ENCODE measurements around the gene TPSG1.

TPSG1 gene

GRCh38 chr16:1217526-1217925 is 7.5 kb downstream of the TPSG1 start:
- DNase-seq (ENCODE audit: low read depth) = no peak
- H3K4me3 ChIP-seq (ENCODE audit: low read depth, low read length) = no peak overlapping the region
- no peak for TF ChIP-seq MYC (IDR thresholded peaks at IDR 0.05; ENCODE audit: low read depth, low read length)
- no peak for TF ChIP-seq MAX (IDR thresholded peaks at IDR 0.05; ENCODE audit: low read depth, low read length)
- TF ChIP-seq POLR2A (IDR thresholded peaks at IDR 0.05; ENCODE audit: extremely low read depth, insufficient read length) = no peak
- TF ChIP-seq CTCF (IDR thresholded peaks at IDR 0.05; ENCODE audit: low read depth, low read length) = no peak

GRCh38 chr16:1216681-1217400 is 8.2 kb downstream of the TPSG1 start:
- no peak overlapping the region for H3K4me3 ChIP-seq (ENCODE audit: low read depth, low read length)
- TF ChIP-seq CTCF (IDR thresholded peaks at IDR 0.05; ENCODE audit: low read depth, low read length) (no peak), POLR2A (IDR thresholded peaks at IDR 0.05; ENCODE audit: extremely low read depth, insufficient read length) (no peak), MAX (IDR thresholded peaks at IDR 0.05; ENCODE audit: low read depth, low read length) (no peak), MYC (IDR thresholded peaks at IDR 0.05; ENCODE audit: low read depth, low read length) (no peak)
- DNase-seq (ENCODE audit: low read depth) = no peak

GRCh38 chr16:1216296-1216619 is 8.8 kb downstream of the TPSG1 start:
- no peak for TF ChIP-seq MYC (IDR thresholded peaks at IDR 0.05; ENCODE audit: low read depth, low read length)
- TF ChIP-seq MAX (IDR thresholded peaks at IDR 0.05; ENCODE audit: low read depth, low read length) = no peak
- TF ChIP-seq POLR2A (IDR thresholded peaks at IDR 0.05; ENCODE audit: extremely low read depth, insufficient read length) = no peak
- no peak for TF ChIP-seq CTCF (IDR thresholded peaks at IDR 0.05; ENCODE audit: low read depth, low read length)
- H3K4me3 ChIP-seq (ENCODE audit: low read depth, low read length) = no peak overlapping the region

GRCh38 chr16:1215574-1216295 is 9.3 kb downstream of the TPSG1 start:
- DNase-seq (ENCODE audit: low read depth) = no peak
- no peak for TF ChIP-seq CTCF (IDR thresholded peaks at IDR 0.05; ENCODE audit: low read depth, low read length)
- no peak for TF ChIP-seq MAX (IDR thresholded peaks at IDR 0.05; ENCODE audit: low read depth, low read length)
- no peak for TF ChIP-seq POLR2A (IDR thresholded peaks at IDR 0.05; ENCODE audit: extremely low read depth, insufficient read length)
- TF ChIP-seq MYC (IDR thresholded peaks at IDR 0.05; ENCODE audit: low read depth, low read length) = no peak
- H3K4me3 ChIP-seq (ENCODE audit: low read depth, low read length) = no peak overlapping the region

More at GRCh38 chr16:1216296-1216619, 8.8 kb downstream of the TPSG1 start:
- DNase-seq (ENCODE audit: low read depth) = no peak

- TF ChIP-seq CTCF (IDR thresholded peaks at IDR 0.05; ENCODE audit: low read depth, low read length) (no peak), MYC (IDR thresholded peaks at IDR 0.05; ENCODE audit: low read depth, low read length) (no peak), POLR2A (IDR thresholded peaks at IDR 0.05; ENCODE audit: extremely low read depth, insufficient read length) (no peak), MAX (IDR thresholded peaks at IDR 0.05; ENCODE audit: low read depth, low read length) (no peak)
- H3K4me3 ChIP-seq (ENCODE audit: low read depth, low read length) = no peak overlapping the region
- no peak for DNase-seq (ENCODE audit: low read depth)
Observed at GRCh38 chr16:1214719-1215118, 10.3 kb downstream of the TPSG1 start.

Data from NB4 (cell line).